ENCODE measurements around the gene ATAD3B.

Gene ATAD3B

GRCh38 chr1:1536938-1537546 lies 65.5 kb downstream of the ATAD3B start:
- no peak for FAIRE-seq

GRCh38 chr1:1537626-1538250 lies 66.2 kb downstream of the ATAD3B start:
- FAIRE-seq = no peak

GRCh38 chr1:1538334-1538733 lies 66.8 kb downstream of the ATAD3B start:
- no peak for FAIRE-seq

GRCh38 chr1:1538989-1539309 lies 67.4 kb downstream of the ATAD3B start:
- no peak for FAIRE-seq

- no peak for FAIRE-seq
These were observed 67.9 kb downstream of the ATAD3B start for GRCh38 chr1:1539310-1540089.

GRCh38 chr1:1540090-1540817 lies 68.7 kb downstream of the ATAD3B start, which contains the start of gene TMEM240:
TMEM240 (minus strand) TSS chr1:1540624; CDS start chr1:1540346, 278 bp downstream.
- no peak for FAIRE-seq

- FAIRE-seq = no peak
These were observed 69.5 kb downstream of the ATAD3B start for GRCh38 chr1:1540818-1541628.

GRCh38 chr1:1541956-1542765 lies 70.6 kb downstream of the ATAD3B start:
- no peak for FAIRE-seq

- FAIRE-seq = no peak
These were observed 71.5 kb downstream of the ATAD3B start for GRCh38 chr1:1542766-1543705.

- FAIRE-seq = no peak
These were observed 72.1 kb downstream of the ATAD3B start for GRCh38 chr1:1543706-1544099.

- no peak for FAIRE-seq
These were observed 73.0 kb downstream of the ATAD3B start for GRCh38 chr1:1544544-1544943.

All from A204.1 (cell line).